Measurements from ENCODE around the gene TIAM2.

- no peak for TF ChIP-seq CTCF (IDR thresholded peaks at IDR 0.05)
- no peak for TF ChIP-seq POLR2A (IDR thresholded peaks at IDR 0.05)
- no peak for TF ChIP-seq POLR2AphosphoS5 (IDR thresholded peaks at IDR 0.05)
Measured at GRCh38 chr6:155200012-155200411, 204.9 kb downstream of the TIAM2 start.
